Transverse colon (tissue), 4 donors: ENCODE measurements around the gene ERC2.

Source experiments
- CTCF ChIP-seq, 5 experiments: fragments of 200-600 bp in 3 of 5; fragments of 450-650 bp in 2 of 5; sonication (generic) in 3 of 5; IDR thresholded peaks; 1 replicate in 2 of 5; 2 replicates in 3 of 5; pipeline ENCODE4 v1.5.1; 2016 to 2017; ENCODE audit warnings: antibody characterized with exemption in 5 of 5, inconsistent platforms in 3 of 5, mild to moderate bottlenecking in 2 of 5, moderate library complexity in 1 of 5
- POLR2A ChIP-seq: fragments of 450-650 bp; IDR thresholded peaks from one replicate; pipeline ENCODE4 v1.6.1; 2016; ENCODE audit warnings: antibody characterized with exemption, mild to moderate bottlenecking, moderate library complexity
- POLR2AphosphoS5 ChIP-seq, 3 donors: sonication (generic); formaldehyde crosslinking; IDR thresholded peaks; one replicate each; pipeline ENCODE4 v1.6.1; 2016; ENCODE audit warnings: antibody characterized with exemption in 3 of 3

- no peak for TF ChIP-seq CTCF (IDR thresholded peaks at IDR 0.05)
- TF ChIP-seq POLR2A = no peak
- no peak for TF ChIP-seq POLR2AphosphoS5 (IDR thresholded peaks at IDR 0.05)
Measured at GRCh38 chr3:55968331-55968730, 499.9 kb downstream of the ERC2 start.
